Measurements from ENCODE around the gene NADSYN1. TPM values are rescaled to one million over a fixed set of nuclear protein-coding genes. Genes with fewer than 3 reads are reported as not detected.

NADSYN1 gene
- total RNA-seq, 4 donors from 2014 or later, result 41.2 to 67.2 (median 59.8) TPM

DNA sequence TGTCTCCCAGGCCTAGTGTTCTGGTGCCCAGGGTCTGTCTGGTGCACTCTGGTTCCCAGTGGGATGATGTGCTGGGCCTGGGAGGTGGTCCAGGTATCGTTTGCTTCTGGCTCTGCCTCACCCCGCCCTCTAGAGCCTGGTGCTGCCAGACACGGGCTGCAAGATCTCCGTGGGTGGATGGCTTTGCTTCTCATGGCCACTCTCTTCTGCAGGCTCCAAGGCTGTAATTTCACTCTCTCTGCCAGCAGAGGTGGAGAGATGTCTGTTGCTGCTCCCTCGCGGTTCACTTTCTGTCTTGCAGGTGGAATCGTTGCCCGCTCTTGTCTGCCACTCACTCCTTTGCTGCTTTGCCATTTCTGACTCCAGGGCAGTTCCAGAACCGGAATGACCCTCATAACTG is 13.4 kb downstream of the NADSYN1 start:
- WGBS, 2 donors, result 83 to 85% methylated on average over 9 of the region's 9 CpGs
- H3K4me3 ChIP-seq (ENCODE audit: low read depth, poor library complexity, severe bottlenecking), result no peak overlapping the region
- DNase-seq (ENCODE audit: low spot score in 2 of 2), result no peak
- intact Hi-C loops (cut with DNase I; ENCODE audit: low total_unique reads), result no loop called here
- TF ChIP-seq, protein P1, sequence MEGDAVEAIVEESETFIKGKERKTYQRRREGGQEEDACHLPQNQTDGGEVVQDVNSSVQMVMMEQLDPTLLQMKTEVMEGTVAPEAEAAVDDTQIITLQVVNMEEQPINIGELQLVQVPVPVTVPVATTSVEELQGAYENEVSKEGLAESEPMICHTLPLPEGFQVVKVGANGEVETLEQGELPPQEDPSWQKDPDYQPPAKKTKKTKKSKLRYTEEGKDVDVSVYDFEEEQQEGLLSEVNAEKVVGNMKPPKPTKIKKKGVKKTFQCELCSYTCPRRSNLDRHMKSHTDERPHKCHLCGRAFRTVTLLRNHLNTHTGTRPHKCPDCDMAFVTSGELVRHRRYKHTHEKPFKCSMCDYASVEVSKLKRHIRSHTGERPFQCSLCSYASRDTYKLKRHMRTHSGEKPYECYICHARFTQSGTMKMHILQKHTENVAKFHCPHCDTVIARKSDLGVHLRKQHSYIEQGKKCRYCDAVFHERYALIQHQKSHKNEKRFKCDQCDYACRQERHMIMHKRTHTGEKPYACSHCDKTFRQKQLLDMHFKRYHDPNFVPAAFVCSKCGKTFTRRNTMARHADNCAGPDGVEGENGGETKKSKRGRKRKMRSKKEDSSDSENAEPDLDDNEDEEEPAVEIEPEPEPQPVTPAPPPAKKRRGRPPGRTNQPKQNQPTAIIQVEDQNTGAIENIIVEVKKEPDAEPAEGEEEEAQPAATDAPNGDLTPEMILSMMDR (IDR thresholded peaks at IDR 0.05), result no peak
- TF ChIP-seq POLR2A (IDR thresholded peaks at IDR 0.05), result no peak

DNA sequence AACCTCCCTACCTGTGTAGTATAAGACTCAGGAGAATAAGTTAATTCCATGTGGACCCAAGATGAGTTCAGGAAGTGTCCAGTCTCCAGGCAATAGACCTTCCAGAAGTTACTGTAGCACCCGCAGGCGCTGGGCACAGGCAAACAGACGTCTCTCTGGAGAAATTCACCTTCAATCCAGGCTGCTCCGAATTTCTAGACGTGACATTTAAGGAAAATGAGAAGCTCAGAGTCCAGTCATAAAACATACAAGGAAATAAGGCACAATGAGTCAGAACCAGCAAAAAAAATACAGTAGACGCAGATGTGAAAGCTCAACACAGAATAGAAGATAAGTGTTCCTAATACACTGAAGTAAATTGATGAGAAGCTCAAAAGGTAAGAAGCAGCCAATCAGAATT is 14.2 kb downstream of the NADSYN1 start:
- H3K4me3 ChIP-seq (ENCODE audit: low read depth, poor library complexity, severe bottlenecking), result no peak overlapping the region
- 95 to 97% methylated on average over 6 of the region's 6 CpGs for WGBS, 2 donors
- intact Hi-C loops (cut with DNase I; ENCODE audit: low total_unique reads), result no loop called here
- no peak for TF ChIP-seq POLR2A (IDR thresholded peaks at IDR 0.05)
- TF ChIP-seq, protein P1 (IDR thresholded peaks at IDR 0.05), result no peak
- no peak for DNase-seq (ENCODE audit: low spot score in 2 of 2)

DNA sequence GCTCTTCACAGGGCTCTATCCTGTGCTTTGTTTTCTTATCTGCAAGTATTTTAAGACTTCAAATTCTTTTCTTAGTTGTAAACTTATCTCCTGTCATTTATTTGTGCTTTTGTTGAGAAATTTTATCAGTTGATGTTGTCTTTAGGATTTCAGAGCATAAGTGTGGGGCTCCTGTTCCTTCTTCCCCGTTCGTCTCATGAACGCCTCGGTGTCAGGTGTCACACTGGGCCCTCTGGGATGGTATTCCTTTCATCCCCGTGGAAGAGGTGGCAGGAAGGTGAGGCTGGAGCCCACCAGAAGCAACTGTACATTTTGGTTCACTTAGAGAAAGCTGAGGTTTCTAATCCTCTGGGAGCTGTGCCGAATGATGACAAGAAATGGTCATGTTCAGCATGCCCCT is 17.9 kb downstream of the NADSYN1 start:
- TF ChIP-seq POLR2A (IDR thresholded peaks at IDR 0.05), result no peak
- intact Hi-C loops (cut with DNase I; ENCODE audit: low total_unique reads), result no loop called here
- DNase-seq (ENCODE audit: low spot score in 2 of 2), result no peak
- no peak overlapping the region for H3K4me3 ChIP-seq (ENCODE audit: low read depth, poor library complexity, severe bottlenecking)
- 83 to 86% methylated on average over 6 of the region's 6 CpGs for WGBS, 2 donors

DNA sequence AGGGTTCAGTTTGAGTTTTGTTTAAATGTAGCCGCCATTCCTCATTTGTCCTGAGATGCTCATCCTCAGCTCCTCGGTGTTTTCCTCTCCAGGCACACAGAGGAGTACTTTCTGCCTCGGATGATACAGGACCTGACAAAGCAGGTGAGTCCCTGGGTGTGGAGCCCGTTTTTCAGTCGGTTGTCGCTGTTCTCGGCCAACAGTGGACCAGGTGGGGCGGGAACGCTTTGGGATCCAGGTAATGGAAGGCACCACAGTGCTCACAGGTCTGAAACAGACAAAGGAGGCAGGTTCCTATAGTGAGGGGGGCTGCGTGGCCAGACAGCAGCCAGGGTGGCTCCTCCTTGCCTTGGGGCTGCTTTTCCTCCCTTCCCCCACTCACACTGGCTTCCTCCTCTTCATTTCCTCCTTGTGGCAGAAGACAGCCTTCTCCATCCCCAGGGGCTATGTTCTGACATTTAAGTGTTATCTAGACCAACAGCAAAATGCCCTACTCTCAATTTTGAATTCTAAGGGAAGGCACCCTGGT is 19.4 kb downstream of the NADSYN1 start:
- 79 to 85% methylated on average over 10 of the region's 10 CpGs for WGBS, 2 donors
- intact Hi-C loops (cut with DNase I; ENCODE audit: low total_unique reads), result no loop called here
- no peak for DNase-seq (ENCODE audit: low spot score in 2 of 2)
- H3K4me3 ChIP-seq (ENCODE audit: low read depth, poor library complexity, severe bottlenecking), result no peak overlapping the region
- no peak for TF ChIP-seq POLR2A (IDR thresholded peaks at IDR 0.05)
- TF ChIP-seq, protein P1 (IDR thresholded peaks at IDR 0.05), result no peak

DNA sequence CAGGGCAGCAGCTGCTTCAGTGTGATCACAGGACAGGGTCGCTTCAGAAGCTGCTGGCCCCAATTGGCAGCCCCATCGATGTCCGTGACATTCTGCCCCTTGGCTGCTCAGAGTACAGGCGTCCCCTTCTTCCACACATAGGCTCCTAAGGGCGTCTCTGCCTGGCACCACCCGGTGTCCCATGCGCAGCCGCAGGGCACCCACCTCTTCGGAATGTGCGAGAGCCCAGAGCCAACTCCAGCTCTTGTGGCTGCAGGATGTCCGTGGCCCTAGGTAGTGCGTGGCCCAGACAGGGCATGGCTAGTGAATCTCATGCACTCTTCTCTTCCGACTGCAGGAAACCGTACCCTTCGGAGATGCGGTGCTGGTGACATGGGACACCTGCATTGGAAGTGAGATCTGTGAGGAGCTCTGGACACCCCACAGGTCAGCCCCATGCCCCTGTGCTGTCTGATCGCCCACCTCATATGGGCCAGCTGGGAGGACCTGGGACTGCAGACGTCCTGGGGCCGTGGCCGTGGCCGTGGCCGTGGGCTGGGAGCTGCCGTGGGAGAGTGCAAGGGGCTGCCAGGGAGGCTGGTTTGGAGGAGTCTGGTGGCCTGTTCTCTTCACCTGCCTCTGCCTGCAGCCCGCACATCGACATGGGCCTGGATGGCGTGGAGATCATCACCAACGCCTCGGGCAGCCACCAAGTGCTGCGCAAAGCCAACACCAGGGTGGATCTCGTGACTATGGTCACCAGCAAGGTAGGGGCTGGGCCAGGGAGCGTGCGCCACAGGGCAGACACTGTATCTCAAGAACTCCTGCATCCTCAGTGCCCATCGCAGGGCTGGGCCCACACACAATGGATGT is 20.2 kb downstream of the NADSYN1 start:
- no peak for TF ChIP-seq POLR2A (IDR thresholded peaks at IDR 0.05)
- TF ChIP-seq, protein P1 (IDR thresholded peaks at IDR 0.05), result no peak
- DNase-seq (ENCODE audit: low spot score in 2 of 2), result no peak
- H3K4me3 ChIP-seq (ENCODE audit: low read depth, poor library complexity, severe bottlenecking), result no peak overlapping the region
- WGBS, 2 donors, result 97% methylated on average over 19 to 33 of the region's 33 CpGs
- intact Hi-C loops (cut with DNase I; ENCODE audit: low total_unique reads), result no loop called here

DNA sequence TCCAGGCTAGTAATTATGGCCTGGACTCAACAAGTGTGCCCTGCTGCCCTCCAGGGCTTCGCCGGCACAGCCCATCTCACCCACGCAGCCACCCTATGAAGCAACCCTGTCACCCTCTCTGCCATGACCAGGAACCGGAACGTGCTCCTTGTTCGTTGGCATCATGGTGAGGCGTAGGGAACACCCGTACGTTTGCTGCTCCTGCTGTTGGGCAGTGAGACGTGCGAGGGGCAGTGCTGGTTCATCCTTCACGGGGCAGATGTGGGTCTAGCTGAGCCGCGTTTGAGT is 20.7 kb downstream of the NADSYN1 start:
- no peak for TF ChIP-seq POLR2A (IDR thresholded peaks at IDR 0.05)
- TF ChIP-seq, protein P1 (IDR thresholded peaks at IDR 0.05), result no peak
- no peak for DNase-seq (ENCODE audit: low spot score in 2 of 2)

More for the DNA sequence above, 20.7 kb downstream of the NADSYN1 start:
- intact Hi-C loops (cut with DNase I; ENCODE audit: low total_unique reads), result no loop called here
- no peak overlapping the region for H3K4me3 ChIP-seq (ENCODE audit: low read depth, poor library complexity, severe bottlenecking)
- whole genome bisulfite sequencing, 2 donors, result 97 to 98% methylated on average over 14 of the region's 14 CpGs
